GM19351 (cell line): ENCODE measurements around the gene FILIP1L.

ENCODE experiments used
- ATAC-seq: cut with Tn5 transposase; IDR thresholded peaks from one replicate; pipeline ENCODE4 v1.9.1; 2021; ENCODE audit warnings: mild to moderate bottlenecking, moderate library complexity; ENCODE audit not compliant: unreplicated experiment

Gene FILIP1L

DNA sequence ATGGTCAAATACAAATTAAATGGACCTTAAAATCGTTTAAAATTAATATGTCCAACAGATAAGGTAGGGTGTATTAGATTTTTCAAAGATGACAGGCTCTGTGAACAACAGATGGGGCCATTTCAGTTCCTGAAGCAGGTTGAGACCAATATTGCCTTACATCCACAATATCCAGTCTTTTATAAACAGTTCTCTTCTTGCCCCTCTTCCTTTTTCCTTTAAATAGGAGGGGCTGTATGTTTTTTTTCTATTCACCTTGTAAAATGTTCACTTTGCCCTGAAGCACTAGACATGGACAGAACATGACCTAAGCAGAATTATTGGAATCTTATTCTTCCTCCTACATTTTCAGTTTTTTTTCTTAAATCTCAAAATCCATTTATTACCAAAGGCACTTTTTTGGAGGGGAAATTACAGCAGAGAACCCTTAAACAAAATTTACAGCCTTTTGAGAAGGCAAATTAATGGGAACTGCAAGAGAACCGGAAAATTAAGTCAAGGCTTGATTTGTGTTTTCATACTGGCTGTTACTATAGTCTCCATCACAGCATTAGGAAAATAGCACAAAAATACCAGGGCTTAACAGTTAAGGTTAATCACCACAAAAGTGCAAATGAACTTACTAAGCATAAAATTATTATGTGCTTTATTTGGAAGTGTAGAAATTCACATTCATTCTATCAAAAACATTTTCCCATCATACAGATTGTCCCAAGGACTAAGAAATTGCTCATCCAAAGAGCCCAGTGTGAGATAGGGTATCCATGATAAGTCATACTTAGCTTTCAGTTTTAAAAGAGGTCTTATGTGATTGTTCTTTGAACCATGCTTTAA, 240.8 kb downstream of the FILIP1L start:
- no peak for ATAC-seq

DNA sequence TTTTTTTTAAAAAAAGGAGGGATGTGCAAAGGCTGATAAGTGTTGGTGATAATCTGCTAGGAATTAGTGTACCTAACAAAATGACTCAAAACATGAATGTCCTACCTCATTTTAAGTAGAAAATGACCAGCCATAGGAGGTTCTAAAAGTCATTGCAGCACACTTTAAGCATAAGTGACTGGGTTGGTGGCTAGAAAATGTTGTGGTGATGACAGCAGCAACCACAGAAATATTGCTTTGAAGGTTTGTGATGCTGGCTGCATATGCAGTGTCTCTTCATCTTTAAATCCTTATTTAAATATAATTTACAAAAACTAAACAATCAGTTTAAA, 241.4 kb downstream of the FILIP1L start:
- peak; percentile 71 for ATAC-seq

DNA sequence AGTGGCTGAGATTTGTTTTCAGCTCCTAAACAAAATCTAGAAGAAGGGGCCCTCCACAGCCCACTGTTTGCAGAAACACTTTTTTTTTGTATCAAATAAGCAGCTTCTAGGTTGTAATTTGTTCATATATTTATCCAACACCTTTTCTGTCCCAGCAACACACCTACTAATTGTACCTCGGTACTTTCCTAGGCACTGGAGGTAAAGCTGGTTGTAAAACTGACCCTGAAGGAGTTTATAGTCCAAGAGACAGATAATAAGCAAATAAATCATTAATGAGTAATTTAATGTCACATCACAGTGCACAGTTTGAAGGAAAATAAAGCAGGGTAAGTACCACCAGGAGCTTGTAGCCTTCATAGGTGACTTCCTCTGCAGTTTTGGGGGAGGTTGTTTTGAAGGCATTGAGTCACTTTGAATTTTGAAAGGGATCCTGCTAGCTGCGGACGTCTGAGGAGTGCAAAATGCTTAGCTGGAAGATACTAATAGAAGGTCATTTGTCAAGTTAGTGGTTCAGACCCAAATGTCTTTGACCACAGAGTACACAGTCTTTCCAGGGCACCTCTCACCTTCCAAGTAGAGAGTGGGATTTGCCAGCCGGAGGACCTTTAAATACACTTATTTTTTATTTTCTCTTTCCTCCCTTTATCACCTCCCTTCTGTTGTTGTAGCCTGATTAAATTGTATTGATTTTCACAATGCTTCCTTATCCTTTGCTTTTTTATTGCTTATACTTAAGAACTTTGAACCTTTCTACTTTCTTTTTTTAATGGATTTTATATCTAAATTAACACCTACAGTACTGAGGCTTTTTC, 242.9 kb downstream of the FILIP1L start:
- ATAC-seq: no peak

DNA sequence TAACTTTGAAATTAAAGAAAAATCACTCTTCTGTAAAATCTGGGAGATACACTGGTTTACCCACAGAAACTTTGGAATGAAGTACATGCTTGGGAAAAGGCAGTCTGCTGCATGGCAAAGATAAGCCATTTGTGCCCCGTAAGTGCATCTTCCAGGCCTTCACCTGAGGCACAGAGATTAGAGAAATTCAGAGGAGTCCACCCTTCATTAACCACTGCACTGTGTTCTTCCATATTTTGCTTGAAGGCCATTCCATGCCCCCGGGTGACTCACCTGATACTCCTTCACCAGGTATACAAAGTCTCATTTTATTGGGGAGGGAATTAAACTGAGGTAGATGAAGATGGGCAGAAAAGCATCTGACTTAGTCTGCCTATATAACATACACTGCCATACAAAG, 243.6 kb downstream of the FILIP1L start:
- ATAC-seq: no peak

DNA sequence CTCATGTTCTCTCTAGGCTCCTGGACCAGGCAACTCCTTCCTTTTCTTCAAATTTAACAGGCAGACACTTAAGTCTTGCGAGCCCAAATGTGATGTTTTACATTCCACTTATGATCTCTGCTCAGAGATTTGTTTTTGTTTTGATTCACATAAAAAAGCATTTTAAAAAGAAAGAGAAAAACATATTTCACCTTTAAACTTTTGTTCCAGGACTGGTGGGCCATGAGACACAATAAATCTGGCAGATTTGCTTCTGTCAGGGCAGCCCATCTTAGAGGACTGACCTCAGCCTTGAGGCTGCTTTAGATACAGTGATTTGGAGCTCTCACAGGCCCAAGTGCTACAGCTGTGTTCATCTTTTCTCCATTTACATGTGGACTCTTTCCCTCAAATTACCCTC, 244.7 kb downstream of the FILIP1L start:
- ATAC-seq: no peak

DNA sequence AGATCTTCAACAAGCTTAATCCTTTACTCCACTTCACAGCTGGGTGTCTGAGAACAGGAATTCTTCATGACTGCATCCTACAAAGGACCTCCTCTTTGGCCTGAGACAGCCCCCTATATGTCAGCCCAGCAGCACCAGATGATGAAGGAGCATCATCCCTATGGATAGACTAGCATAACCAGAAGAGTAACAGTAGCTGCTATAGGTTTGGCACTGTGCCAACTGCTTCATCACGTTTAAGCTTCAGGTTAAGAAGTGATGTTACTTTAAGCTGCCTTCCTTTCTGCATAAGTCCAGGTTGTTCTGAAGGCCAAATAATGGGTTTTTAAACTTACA, 246.0 kb downstream of the FILIP1L start:
- no peak for ATAC-seq

DNA sequence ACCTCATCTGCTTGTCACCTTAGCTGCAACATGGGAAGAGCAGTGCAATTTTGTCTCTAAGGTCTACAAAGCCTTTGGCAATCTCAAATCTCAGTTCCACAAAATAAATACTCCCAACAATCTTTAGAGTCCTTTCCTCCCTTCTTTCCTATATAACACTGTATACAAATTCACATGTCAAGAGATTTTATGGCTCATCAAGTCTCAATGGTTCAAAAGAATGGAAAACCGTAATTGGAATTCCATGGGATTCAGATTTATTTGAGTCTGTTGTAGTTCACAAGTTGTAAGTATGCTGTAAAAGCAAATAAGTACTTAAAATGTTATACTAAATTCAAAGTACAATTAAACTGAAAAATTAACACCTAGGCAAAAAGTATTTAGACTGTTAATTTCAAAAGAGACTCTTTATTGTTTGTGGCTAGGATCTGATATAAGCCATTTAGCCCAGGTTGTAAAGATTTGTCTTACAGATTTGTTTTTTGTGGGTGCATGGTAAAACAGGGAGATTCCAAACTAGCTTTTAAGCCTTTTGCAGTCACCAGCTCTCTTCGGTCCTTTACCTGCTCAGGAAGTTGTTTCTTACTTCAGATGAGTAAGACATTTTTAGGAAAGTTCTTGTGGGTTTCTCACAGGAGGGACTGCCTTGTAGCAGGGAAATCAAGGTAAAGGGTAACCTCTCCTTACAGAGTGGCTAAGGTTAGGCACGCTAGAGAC, 246.5 kb downstream of the FILIP1L start:
- no peak for ATAC-seq

DNA sequence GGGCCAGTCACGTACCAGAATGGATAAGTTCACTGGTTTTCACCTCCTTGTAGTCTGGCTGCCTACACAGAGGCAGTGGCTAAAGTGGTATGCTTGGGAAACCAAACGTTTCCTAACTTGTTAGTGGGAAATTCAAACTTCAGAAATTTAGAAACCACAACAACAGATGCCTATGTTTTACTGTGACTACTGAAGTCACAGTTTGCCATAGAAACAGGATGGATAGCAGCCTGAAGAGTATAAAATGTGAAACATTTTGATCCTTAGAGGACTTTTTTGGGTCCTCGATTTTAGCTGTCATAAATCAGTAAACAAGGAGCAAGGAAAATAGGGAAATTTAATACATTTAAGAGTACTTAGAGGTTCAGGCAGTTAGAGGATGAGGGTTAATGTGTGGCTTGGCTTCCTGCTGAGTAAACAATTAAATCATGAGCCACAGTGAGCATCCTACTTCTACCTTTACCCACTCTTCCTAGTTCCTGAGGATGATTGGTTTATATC, 248.0 kb downstream of the FILIP1L start:
- ATAC-seq: no peak

DNA sequence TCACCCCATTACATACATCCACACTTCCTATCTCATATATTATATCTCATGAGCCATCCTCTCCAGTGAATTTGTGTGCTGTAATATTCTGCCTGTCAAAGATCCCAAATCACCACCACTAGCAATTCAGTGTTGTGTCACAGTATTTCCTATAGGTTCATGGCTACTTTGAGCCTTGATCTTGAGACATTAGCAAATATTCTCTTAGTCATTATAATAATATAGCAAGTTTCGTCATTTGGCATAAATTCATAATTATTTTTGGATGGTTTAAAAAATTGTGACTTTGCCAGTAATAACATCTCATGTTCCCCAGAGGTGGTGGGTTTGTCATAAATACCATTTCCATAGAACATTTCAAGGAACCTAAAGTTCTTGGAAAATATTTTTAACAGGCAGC, 249.0 kb downstream of the FILIP1L start:
- ATAC-seq: no peak

DNA sequence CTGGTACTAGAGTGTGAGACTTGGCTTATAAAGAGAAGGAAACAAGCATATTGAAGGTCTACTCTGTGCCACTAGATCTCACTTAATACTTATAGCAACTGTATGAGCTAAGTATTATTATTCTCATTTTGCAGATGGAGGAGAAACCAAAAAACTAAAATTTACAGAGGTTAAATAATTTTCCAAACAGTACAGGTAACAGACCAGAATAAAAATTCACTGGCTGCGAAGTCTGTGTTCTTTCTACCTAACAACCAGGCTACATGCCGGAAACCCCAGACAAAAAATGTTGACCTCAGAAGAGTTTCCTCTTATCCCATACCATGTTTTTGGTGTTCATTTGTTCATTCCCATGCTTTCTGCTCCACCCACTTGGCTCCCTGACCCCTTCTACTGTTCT, 250.0 kb downstream of the FILIP1L start:
- no peak for ATAC-seq

DNA sequence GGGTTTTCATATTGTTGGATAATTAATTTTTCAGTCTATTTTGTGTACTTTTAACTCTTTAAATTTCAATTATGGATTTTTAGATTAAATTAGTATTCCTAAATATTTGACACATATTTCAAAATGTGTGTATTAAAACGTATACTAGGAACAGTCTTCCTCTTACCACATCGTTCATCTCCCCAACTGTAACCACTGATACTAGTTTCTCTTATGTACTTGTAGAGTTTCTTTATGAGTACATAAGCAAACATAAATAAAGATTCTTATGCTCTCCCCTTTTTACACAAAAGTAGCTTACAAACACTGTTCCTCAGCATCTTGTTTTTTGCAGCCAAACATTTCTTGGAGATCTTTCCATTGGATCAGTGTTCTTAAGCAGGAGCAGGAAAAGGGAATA, 250.7 kb downstream of the FILIP1L start:
- ATAC-seq: peak; percentile 79

DNA sequence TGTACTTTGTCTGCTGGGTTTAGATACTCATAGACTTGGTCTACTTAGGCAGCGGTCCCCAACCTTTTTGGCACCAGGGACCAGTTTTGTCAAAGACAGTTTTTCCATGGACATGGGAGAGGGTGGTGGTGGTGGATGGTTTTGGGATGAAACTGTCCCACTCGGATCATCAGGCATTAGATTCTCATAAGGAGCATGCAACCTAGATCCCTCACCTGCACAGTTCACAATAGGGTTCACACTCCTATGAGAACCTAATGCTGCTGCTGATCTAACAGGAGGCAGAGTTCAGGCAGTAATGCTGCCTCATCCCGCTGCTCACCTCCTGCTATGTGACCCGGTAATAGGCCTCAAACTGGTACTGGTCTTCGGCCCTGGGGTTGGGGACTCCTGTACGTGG, 251.3 kb downstream of the FILIP1L start:
- no peak for ATAC-seq

DNA sequence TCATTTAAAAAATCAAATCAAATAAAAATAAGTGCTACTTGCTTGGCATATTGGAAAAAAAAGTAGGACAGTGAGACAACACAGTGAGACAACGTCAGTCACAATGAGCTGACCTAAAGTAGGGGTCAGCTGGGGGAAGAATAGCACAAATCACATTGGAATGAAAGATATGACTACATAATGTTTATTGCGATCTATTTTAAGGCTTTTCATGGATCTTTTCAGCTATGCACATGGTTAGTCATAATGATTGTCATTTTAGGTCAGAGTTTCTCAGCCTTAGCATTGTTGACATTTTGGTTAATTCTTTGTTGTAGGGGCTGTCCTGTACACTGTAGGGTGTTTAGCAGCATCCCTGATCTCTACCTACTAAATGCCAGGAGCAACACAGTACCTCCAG, 252.1 kb downstream of the FILIP1L start:
- no peak for ATAC-seq

DNA sequence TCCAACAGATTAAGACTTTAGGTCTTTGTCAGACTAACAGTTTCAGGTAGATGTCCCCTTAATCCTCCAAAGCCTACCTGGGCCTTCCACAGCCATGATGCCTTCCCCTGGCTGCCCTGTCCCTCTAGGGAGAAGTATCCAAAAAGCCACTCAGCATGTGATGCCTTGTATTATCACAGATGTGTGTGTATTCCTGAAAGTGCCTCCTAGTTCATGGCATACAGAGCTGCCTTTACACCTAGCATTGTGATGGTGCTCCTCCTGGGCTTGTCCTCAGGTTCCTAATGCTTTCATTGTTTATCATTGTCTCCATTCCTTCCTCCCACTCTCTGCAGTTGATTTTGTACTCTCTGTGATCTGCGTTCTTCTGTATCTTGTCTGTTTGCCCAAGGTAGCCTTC, 253.1 kb downstream of the FILIP1L start:
- ATAC-seq: no peak

DNA sequence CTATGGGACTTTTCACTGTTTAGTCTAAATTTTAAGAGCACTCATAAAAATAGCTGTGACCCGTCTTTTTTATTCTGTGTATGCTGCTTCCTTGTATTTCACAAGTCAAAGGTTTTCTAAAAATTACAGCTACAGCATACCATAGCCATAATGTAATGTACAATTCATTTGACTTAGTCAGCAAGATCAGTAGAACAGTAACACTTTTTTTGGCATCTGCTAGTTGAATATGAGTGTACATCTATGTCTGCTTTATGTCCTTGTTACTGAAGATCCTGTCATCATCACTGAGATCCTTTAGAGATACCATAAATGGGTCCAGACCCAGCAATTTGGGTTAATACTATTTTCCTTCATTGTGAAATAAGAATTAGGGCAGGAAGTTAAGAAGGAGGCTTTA, 254.5 kb downstream of the FILIP1L start:
- no peak for ATAC-seq

DNA sequence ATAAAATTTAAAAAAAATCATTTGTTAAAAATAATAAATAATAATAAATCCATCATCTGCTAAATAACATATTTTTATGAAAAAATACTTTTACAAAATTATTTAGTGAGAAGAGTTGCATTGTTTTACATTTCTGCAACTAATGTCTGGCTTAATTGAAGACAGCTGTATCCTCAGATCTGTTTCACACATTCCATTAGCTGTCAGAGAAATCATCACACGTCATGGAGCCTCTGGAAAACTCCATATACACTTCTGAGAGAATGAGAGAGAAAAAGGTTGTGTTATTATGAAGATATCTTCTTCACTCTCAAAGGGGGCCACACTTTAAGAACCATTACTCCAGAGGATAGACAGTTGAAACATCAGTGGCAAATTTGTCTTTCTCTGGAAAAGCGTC, 255.8 kb downstream of the FILIP1L start:
- no peak for ATAC-seq

DNA sequence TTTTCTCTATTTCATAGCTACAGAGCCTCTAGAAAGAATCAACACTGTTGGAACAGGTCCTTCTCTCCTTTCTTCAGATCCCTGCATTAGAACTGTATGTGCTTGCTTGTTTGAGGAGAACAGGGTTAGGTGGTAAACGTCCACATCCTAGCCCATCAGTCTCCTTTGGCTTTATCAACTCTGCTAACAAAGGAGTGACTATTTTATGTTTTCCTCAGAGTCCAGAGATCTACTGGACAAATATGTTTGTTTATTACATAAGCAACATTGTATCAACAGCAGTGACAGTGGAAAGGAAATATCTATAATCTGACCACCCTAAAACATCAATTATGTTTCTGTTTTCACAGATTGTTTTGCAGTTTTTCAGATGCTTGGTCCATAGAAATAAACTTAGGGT, 257.0 kb downstream of the FILIP1L start:
- no peak for ATAC-seq

DNA sequence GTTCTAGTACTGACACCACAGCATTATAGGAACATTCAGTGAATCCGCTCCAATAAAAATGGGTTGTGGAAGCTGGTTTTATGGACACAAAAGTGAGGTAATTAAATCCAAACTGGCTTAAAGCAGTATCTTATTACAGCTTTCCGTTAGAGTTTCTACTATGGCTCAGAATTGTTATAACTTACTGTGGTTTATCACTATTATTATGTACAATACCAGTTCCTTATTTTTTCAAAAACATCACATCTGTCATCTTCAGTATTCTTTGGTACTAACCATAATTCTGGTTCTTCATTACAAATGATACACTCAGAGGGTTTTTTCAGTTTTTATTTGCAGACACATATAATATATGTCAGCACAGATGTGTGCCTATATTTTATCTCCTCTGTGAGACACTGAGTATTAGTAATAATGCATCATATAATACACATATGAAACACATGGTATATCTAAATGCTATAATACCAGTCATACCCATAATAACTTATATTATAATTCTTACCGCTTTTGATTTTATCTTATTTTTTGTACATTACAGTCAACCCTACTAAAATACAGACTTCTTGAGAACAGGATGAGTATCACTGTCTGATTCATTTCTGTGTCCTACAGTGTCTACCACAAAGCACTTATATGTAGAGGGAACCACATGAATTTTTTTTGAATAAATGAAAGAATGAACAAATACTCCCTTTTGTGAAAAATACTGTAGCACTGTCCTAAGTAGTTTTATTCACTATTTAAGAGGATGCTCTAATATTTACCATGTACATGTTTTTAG, 257.7 kb downstream of the FILIP1L start:
- peak; percentile 70 for ATAC-seq

DNA sequence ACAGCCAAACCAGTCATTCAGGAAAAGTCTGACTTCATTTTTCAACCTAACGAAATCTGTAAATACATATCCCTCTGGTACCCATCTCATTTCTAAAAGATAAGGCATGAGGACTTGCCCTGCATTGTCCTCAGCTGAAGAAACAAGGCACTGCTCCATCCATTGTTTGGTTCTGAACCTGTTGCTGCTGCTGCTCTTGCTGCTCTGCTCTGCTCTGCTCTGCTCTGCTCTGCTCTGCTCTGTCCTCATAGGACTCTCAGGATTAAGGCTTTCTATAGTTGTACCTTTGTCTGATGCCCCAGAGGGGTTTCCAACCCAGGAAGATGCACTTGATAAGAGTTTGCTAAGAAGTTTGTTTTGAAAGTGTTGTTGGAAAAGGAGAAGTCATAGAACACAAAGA, 258.4 kb downstream of the FILIP1L start:
- no peak for ATAC-seq

DNA sequence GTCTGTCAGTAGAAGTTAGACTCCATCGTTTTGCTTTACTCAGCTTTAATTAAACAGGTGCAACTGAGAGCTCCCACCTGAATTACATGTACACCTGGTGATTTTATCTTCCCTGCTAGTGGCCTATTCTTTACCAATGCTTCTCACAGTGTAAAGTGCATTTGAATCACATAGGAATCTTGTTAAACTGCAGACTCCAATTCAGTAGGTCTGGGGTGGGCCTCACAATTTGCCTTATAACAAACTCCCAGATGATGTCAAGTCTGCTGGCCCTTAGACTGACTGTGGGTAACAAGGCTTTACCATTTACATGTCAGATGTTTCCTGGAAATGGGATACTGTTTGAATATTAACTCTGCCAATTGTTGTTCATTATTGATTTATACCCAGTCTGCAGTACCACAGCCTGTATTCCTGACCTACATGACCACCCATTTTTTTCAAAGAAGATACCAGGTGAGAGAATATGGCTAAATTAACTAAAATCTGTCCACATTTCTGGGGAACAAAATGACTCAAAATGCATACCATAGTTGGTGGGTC, 259.5 kb downstream of the FILIP1L start:
- ATAC-seq: no peak

DNA sequence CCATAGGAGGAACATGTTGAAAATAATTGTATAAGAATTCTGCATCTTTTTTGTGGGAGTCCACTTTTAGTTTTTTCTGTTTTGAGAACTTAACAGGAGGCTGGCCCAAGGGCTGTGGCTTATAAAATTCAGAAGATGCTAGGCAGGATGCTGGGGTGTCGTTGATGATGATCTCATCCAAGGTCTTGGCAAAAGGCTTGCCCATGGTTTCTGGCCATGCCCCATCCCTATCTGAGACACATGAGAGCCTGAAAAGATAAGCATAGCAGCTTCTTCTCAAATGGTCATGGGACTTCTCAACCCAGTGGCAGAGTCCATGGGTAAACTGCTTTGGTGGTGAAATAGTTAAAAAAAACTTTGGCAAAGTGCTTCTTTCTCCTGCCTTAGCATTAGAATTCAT, 261.4 kb downstream of the FILIP1L start:
- no peak for ATAC-seq
